ENCODE data around the gene CCL22. TPM values are rescaled to one million over a fixed set of nuclear protein-coding genes. Genes with fewer than 3 reads are reported as not detected.

The CCL22 gene
- total RNA-seq, 1 donor: not detected

- DNase-seq (ENCODE audit: low read depth): no peak
- H3K4me3 ChIP-seq (ENCODE audit: low read depth, low read length): no peak overlapping the region
- TF ChIP-seq, protein P1, sequence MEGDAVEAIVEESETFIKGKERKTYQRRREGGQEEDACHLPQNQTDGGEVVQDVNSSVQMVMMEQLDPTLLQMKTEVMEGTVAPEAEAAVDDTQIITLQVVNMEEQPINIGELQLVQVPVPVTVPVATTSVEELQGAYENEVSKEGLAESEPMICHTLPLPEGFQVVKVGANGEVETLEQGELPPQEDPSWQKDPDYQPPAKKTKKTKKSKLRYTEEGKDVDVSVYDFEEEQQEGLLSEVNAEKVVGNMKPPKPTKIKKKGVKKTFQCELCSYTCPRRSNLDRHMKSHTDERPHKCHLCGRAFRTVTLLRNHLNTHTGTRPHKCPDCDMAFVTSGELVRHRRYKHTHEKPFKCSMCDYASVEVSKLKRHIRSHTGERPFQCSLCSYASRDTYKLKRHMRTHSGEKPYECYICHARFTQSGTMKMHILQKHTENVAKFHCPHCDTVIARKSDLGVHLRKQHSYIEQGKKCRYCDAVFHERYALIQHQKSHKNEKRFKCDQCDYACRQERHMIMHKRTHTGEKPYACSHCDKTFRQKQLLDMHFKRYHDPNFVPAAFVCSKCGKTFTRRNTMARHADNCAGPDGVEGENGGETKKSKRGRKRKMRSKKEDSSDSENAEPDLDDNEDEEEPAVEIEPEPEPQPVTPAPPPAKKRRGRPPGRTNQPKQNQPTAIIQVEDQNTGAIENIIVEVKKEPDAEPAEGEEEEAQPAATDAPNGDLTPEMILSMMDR (IDR thresholded peaks at IDR 0.05; ENCODE audit: insufficient read depth, low read length): no peak
Measured at GRCh38 chr16:57411362-57411976, 52.9 kb downstream of the CCL22 start.

GRCh38 chr16:57412584-57412983 is 54.0 kb downstream of the CCL22 start:
- TF ChIP-seq, protein P1 (IDR thresholded peaks at IDR 0.05; ENCODE audit: insufficient read depth, low read length): no peak
- no peak for DNase-seq (ENCODE audit: low read depth)
- no peak overlapping the region for H3K4me3 ChIP-seq (ENCODE audit: low read depth, low read length)

DNA sequence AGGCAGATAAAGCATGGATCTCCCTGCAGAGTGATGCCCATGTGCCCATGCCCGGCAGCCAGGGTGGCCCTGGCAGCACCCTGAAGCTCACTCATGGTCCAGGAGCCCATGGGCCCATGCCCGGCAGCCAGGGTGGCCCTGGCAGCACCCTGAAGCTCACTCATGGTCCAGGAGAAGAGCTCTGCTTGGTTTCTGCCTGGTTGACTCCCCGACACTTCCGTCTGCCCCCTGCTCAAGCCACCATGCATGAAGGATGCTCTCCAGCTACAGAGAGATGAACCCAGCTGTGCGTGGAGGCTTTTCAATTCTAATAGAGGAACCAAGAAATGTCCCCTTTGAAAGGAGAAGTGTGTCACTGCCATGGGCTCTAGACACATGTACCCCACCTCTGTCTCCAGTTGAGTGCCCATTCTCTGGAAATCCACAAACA is 54.7 kb downstream of the CCL22 start:
- H3K4me3 ChIP-seq (ENCODE audit: low read depth, low read length): no peak overlapping the region
- DNase-seq (ENCODE audit: low read depth): no peak
- TF ChIP-seq, protein P1 (IDR thresholded peaks at IDR 0.05; ENCODE audit: insufficient read depth, low read length): no peak

GRCh38 chr16:57413733-57414132 is 55.1 kb downstream of the CCL22 start:
- TF ChIP-seq, protein P1 (IDR thresholded peaks at IDR 0.05; ENCODE audit: insufficient read depth, low read length): no peak
- H3K4me3 ChIP-seq (ENCODE audit: low read depth, low read length): no peak overlapping the region
- no peak for DNase-seq (ENCODE audit: low read depth)

Small RNA genes within 50 kb of the gene (small RNA-seq; reads per million reads assigned to genes)
- gene AC108081.1: not detected

Other genes starting within 250 kb of the CCL22 start
- 61.7 and 71.5 TPM in 2 replicates for gene PSME3IP1, start 172.7 kb upstream of the CCL22 start, total RNA-seq (ENCODE audit: low replicate concordance)
- 27.5 and 49.8 TPM in 2 replicates for gene RSPRY1, start 172.5 kb upstream of the CCL22 start, total RNA-seq (ENCODE audit: low replicate concordance)
- gene ARL2BP, start 113.5 kb upstream of the CCL22 start, total RNA-seq (ENCODE audit: low replicate concordance): 65.3 and 127 TPM in 2 replicates
- gene PLLP, start 74.1 kb upstream of the CCL22 start, total RNA-seq (ENCODE audit: low replicate concordance): under 0.01 TPM in 1 of 2 replicates, not detected in the other
- 0.18 and 0.33 TPM in 2 replicates for gene CX3CL1, start 13.7 kb downstream of the CCL22 start, total RNA-seq (ENCODE audit: low replicate concordance)
- gene CCL17, start 46.0 kb downstream of the CCL22 start, total RNA-seq (ENCODE audit: low replicate concordance): not detected in 2 replicates
- 39.3 and 53.9 TPM in 2 replicates for gene CIAPIN1, start 88.6 kb downstream of the CCL22 start, total RNA-seq (ENCODE audit: low replicate concordance)
- 30.9 and 40.0 TPM in 2 replicates for gene COQ9, start 88.7 kb downstream of the CCL22 start, total RNA-seq (ENCODE audit: low replicate concordance)
- gene POLR2C, start 103.9 kb downstream of the CCL22 start, total RNA-seq (ENCODE audit: low replicate concordance): 26.1 and 76.6 TPM in 2 replicates
- 19.5 and 29.6 TPM in 2 replicates for gene DOK4, start 127.7 kb downstream of the CCL22 start, total RNA-seq (ENCODE audit: low replicate concordance)
- gene CCDC102A, start 177.8 kb downstream of the CCL22 start, total RNA-seq (ENCODE audit: low replicate concordance): 9.9 and 30.7 TPM in 2 replicates
- not detected in 2 replicates for gene ADGRG5, start 183.9 kb downstream of the CCL22 start, total RNA-seq (ENCODE audit: low replicate concordance)

Data from fibroblast of the aortic adventitia (primary cell).